IMR-90 (cell line): Measurements from ENCODE around the gene RPH3AL. TPM values are rescaled to one million over a fixed set of nuclear protein-coding genes. Genes with fewer than 3 reads are reported as not detected.

Experiments used
- ATAC-seq: fragments of 200-7000 bp; cut with Tn5 transposase; 2 replicates; pipeline ENCODE4 v1.9.1; 2020; ENCODE audit warnings: low read depth, mild to moderate bottlenecking, moderate library complexity
- BruUV-seq: library from RNA; stranded (reverse); fragments of 400-500 nt; replicated peaks from 2 replicates; lab custom pipeline; 2021; lab: Mats Ljungman, UMichigan
- CTCF ChIA-PET: fragments of 300-600 bp; formaldehyde crosslinking; extraction: SDS; loops from one replicate; lab custom pipeline; 2021; ENCODE audit warnings: antibody characterized with exemption; lab: Yijun Ruan, JAX
- POLR2A ChIA-PET: fragments of 300-600 bp; sonication (Branson Sonifier 250); formaldehyde crosslinking; loops from one replicate; lab custom pipeline; 2022; ENCODE audit warnings: antibody characterized with exemption; ENCODE audit not compliant: unreplicated experiment; lab: Charles Lee
- DNase-seq: peaks from one replicate; pipeline ENCODE4 v3.0.0; 2013
- H2AFZ ChIP-seq: replicated peaks from 2 replicates; pipeline ENCODE3; 2013; ENCODE audit warnings: low read length, mild to moderate bottlenecking; ENCODE audit not compliant: poor library complexity
- H2AK5ac ChIP-seq: 2 replicates; pipeline ENCODE4 v1.6.1; 2013; ENCODE audit warnings: low read depth, low read length, inconsistent platforms
- H2AK9ac ChIP-seq: replicated peaks from 2 replicates; pipeline ENCODE3; 2013; ENCODE audit warnings: mild to moderate bottlenecking, low read depth, low read length, moderate library complexity; ENCODE audit not compliant: poor library complexity
- H2BK120ac ChIP-seq: 2 replicates; pipeline ENCODE4 v1.6.1; 2013; ENCODE audit warnings: low read depth, low read length, inconsistent platforms
- H2BK15ac ChIP-seq: 3 replicates; pipeline ENCODE4 v1.6.1; 2013; ENCODE audit warnings: low read depth, low read length, inconsistent platforms
- H2BK20ac ChIP-seq: 2 replicates; pipeline ENCODE4 v1.6.1; 2013; ENCODE audit warnings: low read depth, mild to moderate bottlenecking, inconsistent platforms, low read length, moderate library complexity
- H2BK5ac ChIP-seq: 2 replicates; pipeline ENCODE4 v1.6.1; 2013; ENCODE audit warnings: mild to moderate bottlenecking, low read depth, low read length, inconsistent platforms; ENCODE audit not compliant: poor library complexity, severe bottlenecking
- H3K14ac ChIP-seq: replicated peaks from 2 replicates; pipeline ENCODE4 v1.6.1; 2013; ENCODE audit warnings: low read depth, low read length, inconsistent platforms
- H3K18ac ChIP-seq: 2 replicates; pipeline ENCODE4 v1.6.1; 2013; ENCODE audit warnings: low read depth, low read length, control low read depth
- H3K23ac ChIP-seq: 2 replicates; pipeline ENCODE4 v1.6.1; 2013; ENCODE audit warnings: low read depth, low read length, inconsistent platforms
- H3K27ac ChIP-seq: 2 replicates; pipeline ENCODE4 v1.5.1; 2013; ENCODE audit warnings: mild to moderate bottlenecking, control low read depth, low read length; ENCODE audit not compliant: insufficient read depth
- H3K27me3 ChIP-seq: 2 replicates; pipeline ENCODE4 v1.6.1; 2013; ENCODE audit warnings: low read length; ENCODE audit not compliant: control insufficient read depth, insufficient read depth
- H3K36me3 ChIP-seq: 2 replicates; pipeline ENCODE4 v1.6.1; 2013; ENCODE audit warnings: low read length, mixed read lengths; ENCODE audit not compliant: control insufficient read depth, insufficient read depth
- H3K4ac ChIP-seq: 2 replicates; pipeline ENCODE4 v1.6.1; 2013; ENCODE audit warnings: low read depth, low read length, inconsistent platforms
- H3K4me1 ChIP-seq: 2 replicates; pipeline ENCODE4 v1.6.1; 2013; ENCODE audit warnings: low read length, mixed read lengths; ENCODE audit not compliant: control insufficient read depth, insufficient read depth
- H3K4me2 ChIP-seq: 2 replicates; pipeline ENCODE4 v1.6.1; 2013; ENCODE audit warnings: low read depth, mild to moderate bottlenecking, control low read depth, low read length, moderate library complexity
- H3K4me3 ChIP-seq: 2 replicates; pipeline ENCODE4 v1.5.1; 2013; ENCODE audit warnings: low read depth, mild to moderate bottlenecking, control low read depth, low read length, moderate library complexity; ENCODE audit not compliant: insufficient read depth
- H3K56ac ChIP-seq: 2 replicates; pipeline ENCODE4 v1.6.1; 2013; ENCODE audit warnings: low read length, inconsistent platforms; ENCODE audit not compliant: insufficient read depth; ENCODE audit errors: extremely low read depth
- H3K79me1 ChIP-seq, 2 experiments: 2 replicates each; pipeline ENCODE4 v1.6.1; 2013; ENCODE audit warnings: low read length in 2 of 2, inconsistent platforms in 1 of 2, low read depth in 1 of 2
- H3K9ac ChIP-seq: 2 replicates; pipeline ENCODE4 v1.6.1; 2013; ENCODE audit warnings: low read depth, low read length, control low read depth
- H3K9me1 ChIP-seq: 2 replicates; pipeline ENCODE4 v1.6.1; 2013; ENCODE audit warnings: low read length, inconsistent platforms; ENCODE audit not compliant: insufficient read depth
- H3K9me3 ChIP-seq: 2 replicates; pipeline ENCODE4 v1.6.1; 2013; ENCODE audit warnings: low read length; ENCODE audit not compliant: control insufficient read depth, insufficient read depth
- H4K20me1 ChIP-seq: 2 replicates; pipeline ENCODE4 v1.6.1; 2013; ENCODE audit warnings: low read length, inconsistent platforms; ENCODE audit not compliant: insufficient read depth
- H4K5ac ChIP-seq: 2 replicates; pipeline ENCODE4 v1.6.1; 2013; ENCODE audit warnings: mild to moderate bottlenecking, low read depth, low read length, control low read depth
- H4K8ac ChIP-seq, 2 experiments: 2 replicates each; pipeline ENCODE4 v1.6.1; 2013; ENCODE audit warnings: low read depth in 2 of 2, low read length in 2 of 2, control low read depth in 1 of 2, inconsistent platforms in 1 of 2
- H4K91ac ChIP-seq: 2 replicates; pipeline ENCODE4 v1.6.1; 2013; ENCODE audit warnings: low read depth, low read length, inconsistent platforms; ENCODE audit not compliant: insufficient read depth
- MAFK ChIP-seq: IDR thresholded peaks from 2 replicates; pipeline ENCODE4 v1.6.1; 2012; ENCODE audit warnings: low read depth, low read length, improper control_type of control experiment
- NFE2L2 ChIP-seq: fragments of 150-350 bp; IDR thresholded peaks from 2 replicates; pipeline ENCODE4 v1.6.1; 2016; ENCODE audit warnings: low read depth, mild to moderate bottlenecking, low read length
- WGBS, 2 experiments: methylation state at CpG; one replicate each; pipeline versions ENCODE4 v1.1.5 to v1.1.7; 2013; ENCODE audit warnings: missing lambda C conversion rate in 2 of 2; ENCODE audit not compliant: insufficient read length in 1 of 2; ENCODE audit errors: extremely low coverage in 2 of 2; 5-methylcytosine and 5-hydroxymethylcytosine counted together
- dilution Hi-C: fragments of 300-500 bp; cut with HindIII; formaldehyde crosslinking; loops from one replicate; pipeline ENCODE4 v1.14.3; 2018; ENCODE audit warnings: low sequenced_read_pairs; ENCODE audit not compliant: unreplicated experiment
- in situ Hi-C: fragments of 300-500 bp; cut with MboI; formaldehyde crosslinking; loops from 3 replicates; pipeline ENCODE4 v1.14.3; 2019; ENCODE audit warnings: low sequenced_read_pairs, inconsistent platforms, mixed read lengths
- intact Hi-C: fragments of 100-400 bp; cut with micrococcal nuclease; formaldehyde crosslinking; loops from 2 replicates; pipeline ENCODE4 v1.10.0; 2022
- polyA plus RNA-seq, 3 experiments: library from polyadenylated mRNA; depleted of rRNA; stranded (reverse); fragments of >200 nt; gene quantifications; 2 replicates each; pipeline ENCODE4 v1.2.3, GENCODE V29; 2012; ENCODE audit warnings: low replicate concordance in 1 of 3
- total RNA-seq: library from RNA; depleted of rRNA; stranded (reverse); fragments of >200 nt; gene quantifications from 2 replicates; pipeline ENCODE4 v1.2.3, GENCODE V29; 2012
- TF ChIP-seq, protein P1 (sequence below): fragments of 150-350 bp; IDR thresholded peaks from 2 replicates; pipeline ENCODE4 v1.6.1; 2017; ENCODE audit warnings: mild to moderate bottlenecking, antibody characterized with exemption, low read length, low read depth

Gene RPH3AL
- total and polyA plus RNA-seq, 2 of the 4 experiments (the other 2 are of a cell fraction): 1.8 to 2.5 TPM

- no peak overlapping the region for H4K5ac ChIP-seq
- H3K56ac ChIP-seq: no peak overlapping the region
- no peak overlapping the region for H4K91ac ChIP-seq
- H2BK5ac ChIP-seq: no peak overlapping the region
- H3K4me1 ChIP-seq: no peaks in the 10 kb centered on the region; the same call in 1 of the 2 replicates
- no peak overlapping the region for H2AK9ac ChIP-seq
- no peak overlapping the region for H2BK20ac ChIP-seq
- 82% methylated on average over 7 of the region's 30 CpGs; no CpG with 5 or more reads in 1 of the 2 experiments for WGBS, 2 experiments
- intact Hi-C loops: no loop called here
- H3K14ac ChIP-seq: no peak overlapping the region
- H3K36me3 ChIP-seq: no peaks in the 10 kb centered on the region
- no peak overlapping the region for H3K4me2 ChIP-seq
- H3K9me1 ChIP-seq: no peaks in the 10 kb centered on the region
- H3K27me3 ChIP-seq: no peaks in the 10 kb centered on the region
- no peak overlapping the region for H3K9ac ChIP-seq
- ATAC-seq: no peak
- peaks cover 3% of the 10 kb centered on the region for H3K9me3 ChIP-seq
- no peak overlapping the region for H3K18ac ChIP-seq
- no peak overlapping the region for H2BK15ac ChIP-seq
- no peak overlapping the region for H2BK120ac ChIP-seq
- no peak overlapping the region for H3K27ac ChIP-seq
- no peak overlapping the region for H3K4me3 ChIP-seq
- in situ Hi-C loops: no loop called here
- no TSS peak for BruUV-seq
- H3K79me1 ChIP-seq: no peaks in the 10 kb centered on the region
- TF ChIP-seq, protein P1, sequence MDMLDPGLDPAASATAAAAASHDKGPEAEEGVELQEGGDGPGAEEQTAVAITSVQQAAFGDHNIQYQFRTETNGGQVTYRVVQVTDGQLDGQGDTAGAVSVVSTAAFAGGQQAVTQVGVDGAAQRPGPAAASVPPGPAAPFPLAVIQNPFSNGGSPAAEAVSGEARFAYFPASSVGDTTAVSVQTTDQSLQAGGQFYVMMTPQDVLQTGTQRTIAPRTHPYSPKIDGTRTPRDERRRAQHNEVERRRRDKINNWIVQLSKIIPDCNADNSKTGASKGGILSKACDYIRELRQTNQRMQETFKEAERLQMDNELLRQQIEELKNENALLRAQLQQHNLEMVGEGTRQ: no peak
- TF ChIP-seq MAFK (no peak), NFE2L2 (no peak)
- dilution Hi-C loops: no loop called here
- no peaks in the 10 kb centered on the region for H4K20me1 ChIP-seq
- no peak for DNase-seq
- ChIA-PET POLR2A (no interaction called here), CTCF (no interaction called here)
- no peak overlapping the region for H2AK5ac ChIP-seq
- no peak overlapping the region for H4K8ac ChIP-seq
- H3K23ac ChIP-seq: no peak overlapping the region
- no peak overlapping the region for H3K4ac ChIP-seq
- no peak overlapping the region for H2AFZ ChIP-seq
Measured at GRCh38 chr17:356671-357434, 4.2 kb upstream of the RPH3AL start.
